T-helper 9 cell (primary cell): ENCODE results near the gene ZNF419.
"Not testable (repeated sequence)": the region's sequence is repeated elsewhere in the genome, so short reads cannot be mapped to it uniquely, and the experiment has no call there.

ENCODE experiments used
- DNase-seq: peaks from one replicate; pipeline ENCODE4 v3.0.0-alpha.2; 2020
- total RNA-seq, 2 donors: gene quantifications; one replicate each; lab custom pipeline; 2026; lab: John Stamatoyannopoulos, UW

ZNF419 gene
- 3.6 to 23.2 reads per million in 2 donors for total RNA-seq

GRCh38 chr19:57487477-57488298 lies at the start of gene ZNF419:
ZNF419 (plus strand) TSS chr19:57487750; CDS start chr19:57487951, 201 bp downstream.
- DNase-seq: peak; percentile 91

- no peak for DNase-seq
Measured at GRCh38 chr19:57437931-57438330, 49.6 kb upstream of the ZNF419 start.

DNA sequence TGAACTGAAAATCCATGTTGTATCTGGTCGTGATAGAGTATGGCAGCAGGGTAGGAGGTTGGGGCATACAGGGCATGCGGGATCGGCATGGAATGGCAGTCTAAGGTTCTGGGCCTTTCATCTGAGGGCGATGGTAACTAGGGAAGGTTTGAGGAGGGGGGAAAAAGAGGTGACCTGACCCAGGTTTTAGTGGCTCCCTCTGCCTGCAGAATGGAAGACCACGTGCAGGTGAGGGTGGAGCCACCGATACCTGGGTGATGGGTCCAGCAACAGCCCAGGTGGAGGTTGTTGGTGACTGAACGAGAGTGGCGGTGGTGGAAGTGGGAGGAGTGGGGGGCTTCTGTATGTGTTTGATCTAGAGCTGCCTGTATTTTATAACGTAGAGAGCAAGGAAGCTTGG lies 48.6 kb upstream of the ZNF419 start:
- no peak for DNase-seq

DNA sequence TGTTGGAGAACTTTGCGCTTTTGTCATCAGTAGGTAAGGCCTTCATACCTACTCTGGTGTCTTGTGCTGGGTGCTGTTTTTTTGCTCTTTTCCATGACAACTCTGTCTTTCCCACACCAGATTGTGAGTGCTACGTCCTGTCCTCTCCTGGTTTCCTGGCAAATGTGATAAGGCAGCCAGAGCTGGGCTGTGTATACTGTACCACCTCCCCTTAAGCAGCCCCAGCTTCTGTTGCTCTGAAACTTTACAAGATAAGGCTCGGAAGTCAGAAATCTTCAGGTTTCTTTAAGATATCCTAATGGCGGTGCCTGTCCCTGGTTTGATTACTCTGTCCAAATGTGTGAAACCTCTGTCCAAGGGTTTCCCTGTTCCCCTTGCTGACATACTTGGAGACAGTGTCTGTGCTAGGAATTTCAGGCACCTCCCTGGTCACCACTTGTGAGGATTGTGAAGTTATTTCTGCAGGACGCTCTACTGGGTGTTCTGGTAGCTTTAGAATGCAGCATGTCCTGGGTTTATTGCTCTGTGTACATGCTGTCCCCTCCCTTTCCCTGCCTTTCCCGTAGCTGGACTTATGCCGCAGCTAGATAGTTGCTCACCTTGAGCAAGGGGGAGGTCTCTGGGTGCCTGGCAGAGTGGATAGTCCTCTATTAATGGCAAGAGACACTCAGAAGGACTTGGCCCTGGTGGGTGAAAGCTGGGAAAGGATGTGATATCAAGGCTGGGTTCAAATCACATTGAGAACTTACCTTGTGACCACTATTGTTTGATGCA lies 45.4 kb upstream of the ZNF419 start:
- DNase-seq: no peak

DNA sequence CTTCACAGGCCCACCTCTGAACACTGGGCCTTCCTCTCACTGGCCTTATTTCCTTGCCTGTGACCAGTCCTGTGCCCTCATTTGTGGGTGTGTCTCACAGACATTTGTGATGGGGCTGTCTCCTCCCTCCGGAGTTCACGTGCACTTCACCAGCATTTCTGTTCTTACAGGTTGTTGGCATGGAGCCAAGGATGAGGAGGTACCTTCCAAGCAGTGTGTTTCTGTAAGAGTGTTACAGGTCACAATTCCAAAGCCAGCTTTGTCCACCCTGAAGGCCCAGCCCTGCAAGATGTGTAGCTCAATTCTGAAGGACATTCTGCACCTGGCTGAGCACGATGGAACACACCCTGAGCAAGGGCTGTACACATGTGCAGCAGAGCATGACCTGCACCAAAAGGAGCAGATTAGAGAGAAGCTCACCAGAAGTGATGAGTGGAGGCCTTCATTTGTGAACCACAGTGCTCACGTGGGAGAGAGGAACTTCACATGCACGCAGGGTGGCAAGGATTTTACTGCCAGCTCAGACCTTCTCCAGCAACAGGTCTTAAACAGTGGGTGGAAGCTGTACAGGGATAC lies 44.3 kb upstream of the ZNF419 start:
- DNase-seq: no peak

DNA sequence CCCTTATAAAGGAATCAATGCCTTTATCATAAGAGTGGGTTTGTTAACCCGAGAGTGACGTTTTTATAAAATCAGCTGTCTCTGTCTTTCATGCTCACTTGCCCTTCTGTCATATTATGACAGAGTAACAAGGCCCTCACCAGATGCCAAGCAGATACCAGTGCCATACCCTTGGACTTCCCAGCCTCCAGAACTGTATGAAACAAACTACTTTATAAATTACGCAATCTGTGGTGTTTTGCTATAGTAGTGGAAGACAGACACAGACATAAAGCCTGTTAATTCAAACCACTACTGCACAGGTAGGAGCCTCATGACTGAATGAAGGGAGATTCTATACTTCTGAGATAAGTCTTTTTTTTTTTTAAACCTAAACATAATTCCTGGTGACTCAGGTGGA lies 35.2 kb upstream of the ZNF419 start:
- no peak for DNase-seq

- DNase-seq: no peak
Measured at GRCh38 chr19:57465680-57466381, 21.7 kb upstream of the ZNF419 start.

DNA sequence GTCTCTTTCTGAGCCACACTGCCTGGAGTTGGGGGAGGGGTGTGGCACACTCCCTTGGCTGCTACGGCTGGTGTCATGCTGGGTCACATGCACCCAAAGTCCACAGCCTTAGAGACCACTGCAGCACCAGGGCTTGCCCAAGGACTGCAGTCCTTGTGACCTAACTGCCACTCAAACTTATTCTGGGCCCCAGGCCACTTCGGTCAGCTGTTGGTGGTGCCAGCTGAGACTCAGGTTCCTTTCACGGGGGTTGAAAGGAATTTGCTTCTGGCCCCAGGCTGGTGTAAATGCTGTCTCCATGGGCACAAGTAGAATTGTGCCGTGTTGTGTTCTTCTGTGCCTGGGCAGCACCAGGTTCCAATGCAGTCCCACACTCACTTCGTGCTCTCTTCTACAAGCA lies 21.1 kb upstream of the ZNF419 start:
- DNase-seq: no peak

GRCh38 chr19:57473646-57474045 lies 13.9 kb upstream of the ZNF419 start:
- no peak for DNase-seq

DNA sequence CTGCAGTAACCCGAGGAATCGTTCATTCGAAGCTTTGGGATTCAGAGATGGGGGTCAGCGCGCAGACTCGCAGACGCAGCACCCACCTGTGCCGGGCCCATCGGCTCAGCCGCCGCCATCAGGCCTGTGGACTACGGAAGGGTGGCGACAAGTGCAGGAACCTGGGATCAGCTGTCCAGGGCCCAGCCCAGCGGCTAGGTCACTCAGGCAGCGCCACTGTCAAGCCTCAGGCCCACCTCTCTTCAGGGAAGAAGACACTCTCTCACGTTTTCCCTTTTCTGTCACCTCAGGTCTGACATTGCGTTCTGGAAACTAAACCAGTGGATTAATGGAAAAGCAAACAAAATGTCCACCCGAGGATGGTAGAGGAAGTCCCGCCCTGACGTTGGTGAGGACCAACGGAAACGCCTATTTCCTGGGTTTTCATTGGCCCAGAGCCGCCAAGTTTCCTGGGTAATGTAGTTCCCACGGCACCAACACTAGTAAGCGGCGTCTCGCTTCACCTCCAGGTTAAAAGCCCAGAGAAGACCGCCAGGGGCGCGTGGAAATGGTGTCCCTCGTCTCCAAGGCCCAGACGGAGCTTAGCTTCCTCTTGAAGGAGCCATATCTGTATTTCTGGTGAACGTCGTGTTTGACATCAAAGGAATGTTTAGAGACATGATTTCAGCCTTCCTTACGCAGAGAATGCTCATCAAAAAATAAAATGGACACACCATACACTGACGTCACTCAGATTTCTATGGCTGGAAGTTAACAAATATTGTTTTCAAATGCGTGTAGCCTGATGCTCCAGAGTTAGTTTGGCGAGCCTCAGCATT lies 10.2 kb upstream of the ZNF419 start, which contains the start of gene ZNF772:
Gene ZNF772 (minus strand): TSS at position 376 of the 818 bp plus-strand sequence. CDS start 257 bp downstream, at position 119.
- peak; percentile 74 for DNase-seq

GRCh38 chr19:57488299-57488644 lies 722 bp downstream of the ZNF419 start:
- DNase-seq: not testable (repeated sequence)

DNA sequence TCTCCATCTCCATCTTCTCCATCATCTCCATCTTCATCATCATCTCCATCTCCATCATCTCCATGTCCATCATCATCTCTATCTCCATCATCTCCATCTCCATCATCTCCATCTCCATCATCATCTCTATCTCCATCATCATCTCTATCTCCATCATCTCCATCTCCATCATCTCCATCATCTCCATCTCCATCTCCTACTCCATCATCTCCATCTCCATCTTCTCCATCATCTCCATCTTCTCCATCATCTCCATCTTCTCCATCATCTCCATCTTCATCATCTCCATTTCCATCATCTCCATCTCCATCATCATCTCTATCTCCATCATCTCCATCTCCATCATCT lies 11.8 kb downstream of the ZNF419 start:
- DNase-seq: not testable (repeated sequence)

DNA sequence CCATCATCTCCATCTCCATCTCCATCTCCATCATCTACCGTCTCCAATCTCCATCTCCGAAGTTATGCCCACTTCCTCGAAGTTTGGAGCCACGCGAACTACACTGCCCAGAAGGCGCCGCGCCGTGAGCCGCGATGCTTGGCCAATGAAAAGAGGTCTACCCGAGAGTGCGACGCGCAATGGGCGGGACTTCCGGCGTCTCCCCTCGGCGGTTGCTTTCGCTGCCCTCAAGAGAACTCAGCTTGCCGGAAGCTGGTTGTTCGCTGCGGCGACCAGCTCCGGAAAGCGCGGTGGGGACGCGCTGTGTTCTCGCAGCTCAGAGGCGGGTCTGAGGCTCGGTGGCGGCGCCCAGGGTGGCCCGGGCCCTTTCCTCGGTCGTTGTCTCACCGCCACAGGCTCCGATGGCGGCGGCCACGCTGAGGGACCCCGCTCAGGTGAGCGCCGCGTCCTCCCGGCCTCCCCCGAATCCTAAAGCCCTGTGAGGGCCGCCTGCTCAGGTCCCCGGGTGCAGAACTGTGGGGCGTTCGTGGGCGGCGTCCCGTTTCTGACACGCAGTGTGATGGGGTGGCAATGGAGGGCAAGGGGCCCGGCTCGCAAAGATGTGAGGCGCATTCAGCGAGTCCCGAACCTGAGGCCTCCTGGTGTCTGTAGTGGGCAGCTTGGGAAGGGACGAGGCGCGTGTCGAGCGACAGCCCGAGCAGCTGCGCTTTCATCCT lies 12.3 kb downstream of the ZNF419 start, which contains the start of gene ZNF773:
Gene ZNF773 (plus strand): TSS at position 259 of the 716 bp plus-strand sequence. CDS start 143 bp downstream, at position 402.
- peak; percentile 92 for DNase-seq

DNA sequence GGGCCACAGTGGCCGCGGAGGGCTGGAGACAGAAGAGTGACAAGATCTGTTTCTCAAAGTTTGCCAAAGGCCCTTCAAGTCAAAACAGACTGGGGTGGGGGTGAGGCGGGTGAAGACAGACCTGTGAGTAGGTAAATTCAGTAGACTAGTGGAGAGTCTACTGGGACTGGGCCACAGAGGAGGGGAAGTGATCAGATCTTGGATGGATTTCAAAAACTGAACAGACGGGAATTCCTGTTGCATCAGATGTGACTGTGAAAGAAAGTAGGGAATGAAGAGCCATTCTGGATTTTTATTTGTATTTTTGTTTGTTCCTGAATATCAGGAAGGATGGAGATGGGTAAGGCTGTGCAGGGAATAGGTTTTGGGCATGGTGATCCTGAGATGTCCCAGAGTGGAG lies 12.8 kb downstream of the ZNF419 start:
- DNase-seq: not testable (repeated sequence)

GRCh38 chr19:57506163-57506562 lies 18.6 kb downstream of the ZNF419 start:
- no peak for DNase-seq

- no peak for DNase-seq
Measured at GRCh38 chr19:57511484-57511883, 23.9 kb downstream of the ZNF419 start.

DNA sequence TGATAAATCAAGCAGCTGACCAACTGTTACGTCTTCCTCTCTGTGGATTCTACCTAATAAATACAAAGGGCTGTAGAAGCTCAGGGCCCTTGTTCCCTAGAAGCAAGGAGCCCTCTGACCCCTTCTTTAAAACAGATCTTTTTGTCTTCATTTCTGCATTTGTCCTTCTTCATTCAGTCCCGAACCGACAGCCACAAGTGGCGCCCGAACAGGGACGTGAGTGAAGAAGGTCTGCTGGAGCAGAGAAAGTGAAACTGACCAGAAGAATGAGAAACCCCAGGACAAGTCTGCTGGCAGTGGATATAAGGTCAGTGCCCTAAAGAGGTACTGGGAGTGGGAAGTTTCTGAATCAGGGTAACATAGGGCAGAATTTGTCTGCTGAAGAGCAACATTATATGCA lies 25.3 kb downstream of the ZNF419 start:
- no peak for DNase-seq

GRCh38 chr19:57515255-57515654 lies 27.7 kb downstream of the ZNF419 start:
- no peak for DNase-seq

DNA sequence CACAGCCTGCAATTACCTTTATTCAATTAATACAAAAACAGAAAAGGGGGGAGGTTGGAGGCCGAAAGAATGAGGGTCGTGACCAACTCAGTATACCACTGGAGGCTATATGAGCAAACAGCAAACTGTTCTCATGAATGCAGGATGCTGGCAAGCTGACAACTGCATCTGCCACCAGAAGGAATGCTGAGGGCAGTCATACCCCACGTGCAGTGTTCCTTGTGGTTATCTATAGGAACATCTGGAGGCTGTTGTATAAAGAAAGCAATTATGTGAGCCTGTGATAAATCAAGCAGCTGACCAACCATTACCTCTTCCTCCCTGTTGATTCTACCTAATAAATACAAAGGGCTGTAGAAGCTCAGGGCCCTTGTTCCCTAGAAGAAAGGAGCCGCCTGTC lies 30.5 kb downstream of the ZNF419 start:
- not testable (repeated sequence) for DNase-seq

DNA sequence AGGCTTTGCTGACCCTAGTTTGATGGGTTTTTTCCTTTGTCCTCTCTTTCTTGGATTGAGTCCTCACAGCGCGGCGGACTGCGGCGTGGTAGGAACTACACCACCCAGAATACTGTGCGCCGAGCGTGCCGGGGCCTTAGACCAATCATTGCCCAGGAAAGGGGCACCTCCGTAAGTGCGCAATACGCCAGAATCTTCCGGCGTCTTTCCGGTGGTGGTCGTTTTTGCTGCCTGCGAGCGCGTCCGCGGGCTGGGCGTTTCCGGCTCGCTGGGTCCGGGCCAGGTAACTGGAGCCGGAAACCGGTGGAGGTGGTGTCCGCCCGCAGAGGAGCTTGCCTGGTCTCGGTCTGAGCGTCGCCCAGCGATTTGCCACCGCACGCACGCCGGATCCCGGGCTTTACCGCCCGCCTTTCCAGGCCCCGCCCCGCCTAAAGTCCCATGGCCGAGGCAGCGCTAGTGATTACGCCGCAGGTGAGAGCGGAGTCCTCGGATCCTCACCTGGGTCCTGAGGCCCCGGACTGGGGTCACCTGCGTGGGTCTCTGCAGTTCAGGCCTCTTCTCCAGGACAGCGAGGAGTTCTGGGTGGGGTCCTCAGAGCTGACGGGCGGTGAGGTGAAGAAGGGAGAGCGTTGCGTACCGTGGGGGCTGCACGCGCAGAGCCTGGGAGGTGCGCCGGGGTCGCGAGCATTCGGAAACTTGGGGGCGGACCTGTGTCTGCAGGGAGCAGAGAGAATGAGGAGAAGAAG lies 39.8 kb downstream of the ZNF419 start, which contains the start of gene ZNF549:
Gene ZNF549 (plus strand): TSS at position 221 of the 746 bp plus-strand sequence. CDS start 218 bp downstream, at position 439.
- peak; percentile 78 for DNase-seq
